Lower lobe of right lung (tissue), 2 donors: ENCODE measurements around the gene HOPX. TPM values are rescaled to one million over a fixed set of nuclear protein-coding genes. Genes with fewer than 3 reads are reported as not detected.
"Not testable (repeated sequence)": the region's sequence is repeated elsewhere in the genome, so short reads cannot be mapped to it uniquely, and the experiment has no call there.

Source experiments
- ATAC-seq, 2 donors: fragments of 200-7000 bp; cut with Tn5 transposase; one replicate each; pipeline ENCODE4 v1.9.1; 2020 to 2022; ENCODE audit warnings: mild to moderate bottlenecking in 2 of 2, moderate library complexity in 2 of 2
- DNase-seq: peaks from one replicate; pipeline ENCODE4 v3.0.0-alpha.2; 2020
- H3K27ac ChIP-seq: fragments of 200-600 bp; one replicate; pipeline ENCODE4 v1.8.0; 2022
- H3K27me3 ChIP-seq: fragments of 200-600 bp; one replicate; pipeline ENCODE4 v1.8.0; 2022; ENCODE audit warnings: low read depth
- H3K36me3 ChIP-seq: fragments of 200-600 bp; one replicate; pipeline ENCODE4 v1.8.0; 2022; ENCODE audit warnings: mild to moderate bottlenecking
- H3K4me1 ChIP-seq: fragments of 200-600 bp; one replicate; pipeline ENCODE4 v1.8.0; 2022
- H3K4me3 ChIP-seq: fragments of 200-600 bp; one replicate; pipeline ENCODE4 v1.8.0; 2022; ENCODE audit warnings: mild to moderate bottlenecking
- H3K9me3 ChIP-seq: fragments of 200-600 bp; one replicate; pipeline ENCODE4 v1.8.0; 2022
- CTCF ChIP-seq: fragments of 200-600 bp; IDR thresholded peaks from one replicate; pipeline ENCODE4 v1.8.0; 2022; ENCODE audit warnings: antibody characterized with exemption, mild to moderate bottlenecking
- intact Hi-C: fragments of 100-400 bp; cut with DNase I; formaldehyde crosslinking; loops from one replicate; pipeline ENCODE4 v1.11.0; 2022
- long read RNA-seq: library from polyadenylated mRNA; unstranded; transcript quantifications from one replicate; pipeline ENCODE4 v2.0.0, GENCODE V29; 2021
- total RNA-seq: library from RNA; stranded (reverse); fragmentation: NEBNext Ultra II Directional; extraction: Animal tissue kit (Norgen Biotek cat#: 25700); gene quantifications from one replicate; pipeline ENCODE4 v1.2.1, GENCODE V29; 2021
- donor health status: DM: no; HTN: yes; CAD: no; lungs with severe emphysema.

The HOPX gene
- total RNA-seq = 341 TPM
- long read RNA-seq, transcript HOPX-202 (3 exons, 1,611 nt) = major isoform, 72 of 114 reads
- long read RNA-seq, transcript HOPX-206 (2 exons, 1,248 nt) = minor isoform, 9 of 114 reads
- long read RNA-seq, transcript HOPX-207 (1 exons, 3,203 nt) = minor isoform, 6 of 114 reads
- long read RNA-seq, transcript HOPX-205 (4 exons, 1,543 nt) = minor isoform, 5 of 114 reads
- long read RNA-seq, partial matches to known transcripts = 5 of 114 reads
- long read RNA-seq, other reads (novel, unspliced or antisense) = 12 of 114 reads

- Histone ChIP-seq H3K27ac (peak within 1 kb of the TSS; percentile 74), H3K27me3 (no peaks in the 10 kb centered on the region), H3K36me3 (no peaks in the 10 kb centered on the region), H3K4me3 (peak within 1 kb of the TSS; percentile 51), H3K9me3 (no peaks in the 10 kb centered on the region), H3K4me1 (peaks cover 12% of the 10 kb centered on the region)
- TF ChIP-seq CTCF = no peak
- ATAC-seq = peak; percentile 93 to 94
- DNase-seq = peak; percentile 87
- intact Hi-C loops = no loop called here
These were observed at the start of gene HOPX for GRCh38 chr4:56681158-56681852. Gene HOPX (minus strand): TSS chr4:56681296. CDS start chr4:56657816, 23,480 bp downstream.

- Histone ChIP-seq H3K36me3 (no peaks in the 10 kb centered on the region), H3K4me3 (no peak overlapping the region), H3K9me3 (no peaks in the 10 kb centered on the region), H3K27ac (no peak overlapping the region), H3K4me1 (peaks cover 11% of the 10 kb centered on the region), H3K27me3 (no peaks in the 10 kb centered on the region)
- intact Hi-C loops = no loop called here
- ATAC-seq (no peak), DNase-seq (no peak)
- no peak for TF ChIP-seq CTCF
These were observed 49.0 kb upstream of the HOPX start for GRCh38 chr4:56730097-56730496.

GRCh38 chr4:56728512-56728911, 47.4 kb upstream of the HOPX start:
- H3K36me3 ChIP-seq = no peaks in the 10 kb centered on the region
- H3K27ac ChIP-seq = peak overlapping the region; percentile 9
- peaks cover 11% of the 10 kb centered on the region for H3K4me1 ChIP-seq
- no peaks in the 10 kb centered on the region for H3K9me3 ChIP-seq
- no peak overlapping the region for H3K4me3 ChIP-seq
- intact Hi-C loops = no loop called here
- no peak for TF ChIP-seq CTCF
- DNase-seq (peak; percentile 82), ATAC-seq (peak; percentile 92 to 94)
- no peaks in the 10 kb centered on the region for H3K27me3 ChIP-seq

- intact Hi-C loops = no loop called here
- Histone ChIP-seq H3K9me3 (no peaks in the 10 kb centered on the region), H3K27ac (no peak overlapping the region), H3K4me1 (peaks cover 11% of the 10 kb centered on the region), H3K4me3 (no peak overlapping the region), H3K27me3 (no peaks in the 10 kb centered on the region), H3K36me3 (no peaks in the 10 kb centered on the region)
- TF ChIP-seq CTCF = no peak
- DNase-seq (no peak), ATAC-seq (no peak)
These were observed 46.1 kb upstream of the HOPX start for GRCh38 chr4:56727150-56727549.

GRCh38 chr4:56726593-56726992, 45.5 kb upstream of the HOPX start:
- H3K36me3 ChIP-seq, intact Hi-C loops, H3K9me3 ChIP-seq, H3K4me3 ChIP-seq, H3K27ac ChIP-seq, DNase-seq, H3K27me3 ChIP-seq, ATAC-seq: not testable (repeated sequence)
- H3K4me1 ChIP-seq = peaks cover 11% of the 10 kb centered on the region

- H3K36me3 ChIP-seq = no peaks in the 10 kb centered on the region
- ATAC-seq (no peak), DNase-seq (no peak)
- no peak overlapping the region for H3K4me3 ChIP-seq
- H3K27me3 ChIP-seq = no peaks in the 10 kb centered on the region
- H3K27ac ChIP-seq = no peak overlapping the region
- H3K4me1 ChIP-seq = peaks cover 8% of the 10 kb centered on the region
- TF ChIP-seq CTCF = no peak
- intact Hi-C loops = no loop called here
- no peaks in the 10 kb centered on the region for H3K9me3 ChIP-seq
These were observed 42.6 kb upstream of the HOPX start for GRCh38 chr4:56723659-56724230.
